ENCODE data around the gene DTD1.

Gene DTD1

GRCh38 chr20:18778690-18779392 is 191.0 kb downstream of the DTD1 start:
- Histone ChIP-seq H3K4me1 (ENCODE audit: control insufficient read depth, low read length) (no peaks in the 10 kb centered on the region), H4K20me1 (ENCODE audit: control insufficient read depth, insufficient read depth, low read depth, low read length) (no peaks in the 10 kb centered on the region), H3K4me2 (ENCODE audit: low read length) (no peak overlapping the region), H3K36me3 (ENCODE audit: control insufficient read depth, low read length) (no peaks in the 10 kb centered on the region), H3K4me3 (ENCODE audit: low read length) (no peak overlapping the region), H3K9me3 (ENCODE audit: control insufficient read depth, insufficient read depth, low read length) (no peaks in the 10 kb centered on the region), H3K9me2 (replicated peaks; ENCODE audit: control insufficient read depth, low read length) (no peaks in the 10 kb centered on the region), H3F3A (ENCODE audit: control insufficient read depth, insufficient read depth) (no peaks in the 10 kb centered on the region), H3K27me3 (ENCODE audit: control insufficient read depth, low read length) (no peaks in the 10 kb centered on the region), H3K27ac (ENCODE audit: low read depth, low read length) (no peak overlapping the region), H3K79me2 (ENCODE audit: control insufficient read depth, low read length) (no peaks in the 10 kb centered on the region)
- TF ChIP-seq EZH2phosphoT487 (IDR thresholded peaks at IDR 0.05; ENCODE audit: borderline replicate concordance, low read length) (no peak), CTCF (IDR thresholded peaks at IDR 0.05; ENCODE audit: low read depth, low read length, poor library complexity, severe bottlenecking) (no peak)

GRCh38 chr20:18780385-18781130 is 192.7 kb downstream of the DTD1 start:
- Histone ChIP-seq H3K36me3 (ENCODE audit: control insufficient read depth, low read length) (no peaks in the 10 kb centered on the region), H4K20me1 (ENCODE audit: control insufficient read depth, insufficient read depth, low read depth, low read length) (no peaks in the 10 kb centered on the region), H3K4me1 (ENCODE audit: control insufficient read depth, low read length) (no peaks in the 10 kb centered on the region), H3F3A (ENCODE audit: control insufficient read depth, insufficient read depth) (no peaks in the 10 kb centered on the region), H3K79me2 (ENCODE audit: control insufficient read depth, low read length) (no peaks in the 10 kb centered on the region), H3K4me2 (ENCODE audit: low read length) (no peak overlapping the region), H3K9me3 (ENCODE audit: control insufficient read depth, insufficient read depth, low read length) (no peaks in the 10 kb centered on the region), H3K27ac (ENCODE audit: low read depth, low read length) (no peak overlapping the region), H3K27me3 (ENCODE audit: control insufficient read depth, low read length) (no peaks in the 10 kb centered on the region), H3K4me3 (ENCODE audit: low read length) (no peak overlapping the region), H3K9me2 (replicated peaks; ENCODE audit: control insufficient read depth, low read length) (no peaks in the 10 kb centered on the region)
- no peak for TF ChIP-seq CTCF (IDR thresholded peaks at IDR 0.05; ENCODE audit: low read depth, low read length, poor library complexity, severe bottlenecking)
- no peak for TF ChIP-seq EZH2phosphoT487 (IDR thresholded peaks at IDR 0.05; ENCODE audit: borderline replicate concordance, low read length)

- H3K4me2 ChIP-seq (ENCODE audit: low read length), result no peak overlapping the region
- no peaks in the 10 kb centered on the region for H3F3A ChIP-seq (ENCODE audit: control insufficient read depth, insufficient read depth)
- TF ChIP-seq CTCF (IDR thresholded peaks at IDR 0.05; ENCODE audit: low read depth, low read length, poor library complexity, severe bottlenecking) (no peak), EZH2phosphoT487 (IDR thresholded peaks at IDR 0.05; ENCODE audit: borderline replicate concordance, low read length) (no peak)
- H3K9me2 ChIP-seq (replicated peaks; ENCODE audit: control insufficient read depth, low read length), result no peaks in the 10 kb centered on the region
- H3K9me3 ChIP-seq (ENCODE audit: control insufficient read depth, insufficient read depth, low read length), result no peaks in the 10 kb centered on the region
- no peaks in the 10 kb centered on the region for H3K36me3 ChIP-seq (ENCODE audit: control insufficient read depth, low read length)
- no peaks in the 10 kb centered on the region for H3K79me2 ChIP-seq (ENCODE audit: control insufficient read depth, low read length)
- no peaks in the 10 kb centered on the region for H3K4me1 ChIP-seq (ENCODE audit: control insufficient read depth, low read length)
- H4K20me1 ChIP-seq (ENCODE audit: control insufficient read depth, insufficient read depth, low read depth, low read length), result no peaks in the 10 kb centered on the region
- H3K4me3 ChIP-seq (ENCODE audit: low read length), result no peak overlapping the region
- no peaks in the 10 kb centered on the region for H3K27me3 ChIP-seq (ENCODE audit: control insufficient read depth, low read length)
- H3K27ac ChIP-seq (ENCODE audit: low read depth, low read length), result no peak overlapping the region
These were observed 193.7 kb downstream of the DTD1 start for GRCh38 chr20:18781509-18781908.

Measured in DOHH2 (cell line).